Gastrocnemius medialis (tissue), 4 donors: Measurements from ENCODE around the gene YLPM1.

Experiments used
- CTCF ChIP-seq, 5 experiments: fragments of 450-650 bp in 3 of 5; fragments of 200-600 bp in 2 of 5; sonication (generic) in 2 of 5; IDR thresholded peaks in 4 of 5; conservative IDR thresholded peaks in 1 of 5; 1 replicate in 4 of 5; 2 replicates in 1 of 5; pipeline ENCODE4 v1.5.1; 2016 to 2019; ENCODE audit warnings: antibody characterized with exemption in 5 of 5, mild to moderate bottlenecking in 3 of 5, moderate library complexity in 3 of 5
- POLR2A ChIP-seq, 2 donors: fragments of 450-650 bp; IDR thresholded peaks; one replicate each; pipeline ENCODE4 v1.6.1; 2017; ENCODE audit warnings: antibody characterized with exemption in 2 of 2, mild to moderate bottlenecking in 2 of 2, moderate library complexity in 2 of 2

GRCh38 chr14:74846968-74847665 is 84.0 kb downstream of the YLPM1 start:
- TF ChIP-seq POLR2A (IDR thresholded peaks at IDR 0.05) (no peak), CTCF (IDR thresholded peaks at IDR 0.05 in 4 of 5, conservative IDR thresholded peaks at IDR 0.05 in 1 of 5) (no peak)
